ENCODE measurements around the gene TCF12. TPM values are rescaled to one million over a fixed set of nuclear protein-coding genes. Genes with fewer than 3 reads are reported as not detected.

TCF12 gene
- total RNA-seq, 1 donor from 2014 or later: 149 TPM

DNA sequence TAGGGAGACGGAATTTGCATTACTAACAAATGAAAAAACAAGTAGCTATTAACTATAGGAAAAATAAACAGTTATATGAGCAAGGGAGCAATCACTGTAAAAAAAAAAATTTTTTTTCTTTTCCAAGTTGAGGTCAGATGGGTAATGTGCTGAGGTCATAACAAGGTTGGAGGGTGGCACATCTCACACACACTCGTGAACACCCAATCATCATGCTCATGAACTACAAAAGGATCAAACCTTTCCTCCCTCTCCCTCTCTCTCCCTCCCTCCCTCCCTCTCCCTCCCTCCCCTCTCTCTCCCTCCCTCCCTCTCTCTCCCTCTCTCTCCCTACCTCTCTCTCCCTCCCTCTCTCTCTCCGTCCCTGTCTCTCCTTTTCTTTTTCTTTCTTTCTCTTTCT lies 360.0 kb downstream of the TCF12 start:
- no peak overlapping the region for H3K27ac Mint-ChIP-seq
- H3K27ac ChIP-seq: no peak overlapping the region

DNA sequence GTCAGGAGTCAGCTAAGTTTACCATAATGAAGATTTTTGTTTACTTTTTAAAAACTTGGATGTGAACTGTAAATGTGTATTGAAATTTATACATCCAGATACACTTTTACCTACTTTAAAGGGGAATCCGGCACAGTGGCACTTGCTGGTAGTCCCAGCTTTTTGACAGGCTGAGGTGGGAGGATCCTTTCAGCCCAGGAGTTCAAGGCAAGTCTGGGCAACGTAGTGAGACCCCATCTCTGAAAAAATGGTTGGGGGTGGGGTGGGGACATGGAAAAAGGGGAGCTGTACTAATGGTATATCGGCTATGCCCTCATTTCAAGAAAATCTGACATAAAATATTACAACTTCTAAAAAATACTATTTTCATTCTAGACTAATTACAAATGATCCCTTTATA lies 362.0 kb downstream of the TCF12 start:
- H3K36me3 ChIP-seq: peaks cover 12% of the 10 kb centered on the region
- H3K4me1 ChIP-seq: no peaks in the 10 kb centered on the region

More for the DNA sequence above, 360.0 kb downstream of the TCF12 start:
- Histone ChIP-seq H4K20me1 (ENCODE audit: low read depth) (peaks cover 4% of the 10 kb centered on the region), H3K4me2 (no peak overlapping the region), H3K9me3 (ENCODE audit: low read depth) (no peaks in the 10 kb centered on the region), H3K27me3 (no peaks in the 10 kb centered on the region), H3K36me3 (peaks cover 22% of the 10 kb centered on the region), H3K9ac (no peak overlapping the region), H3K79me2 (ENCODE audit: low read depth) (no peaks in the 10 kb centered on the region), H2AFZ (replicated peaks) (no peak overlapping the region), H3F3A (ENCODE audit: low read depth) (no peaks in the 10 kb centered on the region), H3K4me3 (no peak overlapping the region), H3K4me1 (no peaks in the 10 kb centered on the region)
- no peak for DNase-seq (ENCODE audit: low spot score)
- peaks cover 5% of the 10 kb centered on the region for H3K4me1 Mint-ChIP-seq
- no peaks in the 10 kb centered on the region for H3K27me3 Mint-ChIP-seq (ENCODE audit: insufficient read depth, low read depth)
- TF ChIP-seq EZH2 (IDR thresholded peaks at IDR 0.05): no peak
- TF ChIP-seq EZH2phosphoT487 (IDR thresholded peaks at IDR 0.05): no peak
- TF ChIP-seq, protein P1, sequence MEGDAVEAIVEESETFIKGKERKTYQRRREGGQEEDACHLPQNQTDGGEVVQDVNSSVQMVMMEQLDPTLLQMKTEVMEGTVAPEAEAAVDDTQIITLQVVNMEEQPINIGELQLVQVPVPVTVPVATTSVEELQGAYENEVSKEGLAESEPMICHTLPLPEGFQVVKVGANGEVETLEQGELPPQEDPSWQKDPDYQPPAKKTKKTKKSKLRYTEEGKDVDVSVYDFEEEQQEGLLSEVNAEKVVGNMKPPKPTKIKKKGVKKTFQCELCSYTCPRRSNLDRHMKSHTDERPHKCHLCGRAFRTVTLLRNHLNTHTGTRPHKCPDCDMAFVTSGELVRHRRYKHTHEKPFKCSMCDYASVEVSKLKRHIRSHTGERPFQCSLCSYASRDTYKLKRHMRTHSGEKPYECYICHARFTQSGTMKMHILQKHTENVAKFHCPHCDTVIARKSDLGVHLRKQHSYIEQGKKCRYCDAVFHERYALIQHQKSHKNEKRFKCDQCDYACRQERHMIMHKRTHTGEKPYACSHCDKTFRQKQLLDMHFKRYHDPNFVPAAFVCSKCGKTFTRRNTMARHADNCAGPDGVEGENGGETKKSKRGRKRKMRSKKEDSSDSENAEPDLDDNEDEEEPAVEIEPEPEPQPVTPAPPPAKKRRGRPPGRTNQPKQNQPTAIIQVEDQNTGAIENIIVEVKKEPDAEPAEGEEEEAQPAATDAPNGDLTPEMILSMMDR (IDR thresholded peaks at IDR 0.05): no peak
- H3K9me3 Mint-ChIP-seq: no peaks in the 10 kb centered on the region
- no peak overlapping the region for H3K4me3 Mint-ChIP-seq
- peaks cover 62% of the 10 kb centered on the region for H3K36me3 Mint-ChIP-seq

GRCh38 chr15:57281321-57281720 lies 362.9 kb downstream of the TCF12 start:
- H3K4me3 Mint-ChIP-seq: no peak overlapping the region

More for the DNA sequence above, 362.0 kb downstream of the TCF12 start:
- Histone ChIP-seq H3K79me2 (ENCODE audit: low read depth) (no peaks in the 10 kb centered on the region), H3K9me3 (ENCODE audit: low read depth) (no peaks in the 10 kb centered on the region), H3K4me2 (no peak overlapping the region), H3K4me3 (no peak overlapping the region), H3K9ac (no peak overlapping the region), H4K20me1 (ENCODE audit: low read depth) (peaks cover 4% of the 10 kb centered on the region), H3K27ac (no peak overlapping the region), H3K27me3 (no peaks in the 10 kb centered on the region), H2AFZ (replicated peaks) (no peak overlapping the region), H3F3A (ENCODE audit: low read depth) (no peaks in the 10 kb centered on the region)
- DNase-seq (ENCODE audit: low spot score): no peak
- H3K27ac Mint-ChIP-seq: no peak overlapping the region
- peaks cover 61% of the 10 kb centered on the region for H3K36me3 Mint-ChIP-seq
- no peak overlapping the region for H3K4me3 Mint-ChIP-seq
- no peaks in the 10 kb centered on the region for H3K9me3 Mint-ChIP-seq
- peaks cover 5% of the 10 kb centered on the region for H3K4me1 Mint-ChIP-seq
- H3K27me3 Mint-ChIP-seq (ENCODE audit: insufficient read depth, low read depth): no peaks in the 10 kb centered on the region
- TF ChIP-seq, protein P1 (IDR thresholded peaks at IDR 0.05): no peak
- no peak for TF ChIP-seq EZH2phosphoT487 (IDR thresholded peaks at IDR 0.05)
- TF ChIP-seq EZH2 (IDR thresholded peaks at IDR 0.05): no peak

More at GRCh38 chr15:57281321-57281720, 362.9 kb downstream of the TCF12 start:
- TF ChIP-seq EZH2phosphoT487 (IDR thresholded peaks at IDR 0.05) (no peak), EZH2 (IDR thresholded peaks at IDR 0.05) (no peak)
- TF ChIP-seq, protein P1 (IDR thresholded peaks at IDR 0.05): no peak
- Mint-ChIP-seq H3K4me1 (peaks cover 5% of the 10 kb centered on the region), H3K36me3 (peaks cover 60% of the 10 kb centered on the region), H3K27me3 (ENCODE audit: insufficient read depth, low read depth) (no peaks in the 10 kb centered on the region), H3K27ac (no peak overlapping the region), H3K9me3 (no peaks in the 10 kb centered on the region)
- Histone ChIP-seq H3K4me1 (peaks cover 6% of the 10 kb centered on the region), H3K9ac (no peak overlapping the region), H2AFZ (replicated peaks) (no peak overlapping the region), H3K4me3 (no peak overlapping the region), H3K27me3 (no peaks in the 10 kb centered on the region), H3F3A (ENCODE audit: low read depth) (no peaks in the 10 kb centered on the region), H3K79me2 (ENCODE audit: low read depth) (no peaks in the 10 kb centered on the region), H3K4me2 (no peak overlapping the region), H4K20me1 (ENCODE audit: low read depth) (peaks cover 4% of the 10 kb centered on the region), H3K36me3 (peaks cover 12% of the 10 kb centered on the region), H3K9me3 (ENCODE audit: low read depth) (no peaks in the 10 kb centered on the region), H3K27ac (no peak overlapping the region)
- DNase-seq (ENCODE audit: low spot score): no peak
